Stimulated activated CD8-positive, alpha-beta memory T cell treated with anti-CD3 and anti-CD28 coated beads, Interleukin-12 subunit alpha, Interleukin-12 subunit beta, amount 100 ng/mL, for 4 hours (primary cell): ENCODE measurements around the gene TGM5.
"Not testable (repeated sequence)": the region's sequence is repeated elsewhere in the genome, so short reads cannot be mapped to it uniquely, and the experiment has no call there.

Experiments used
- DNase-seq: peaks from one replicate; pipeline ENCODE4 v3.0.0-alpha.2; 2020; ENCODE audit warnings: low read depth

Gene TGM5

DNA sequence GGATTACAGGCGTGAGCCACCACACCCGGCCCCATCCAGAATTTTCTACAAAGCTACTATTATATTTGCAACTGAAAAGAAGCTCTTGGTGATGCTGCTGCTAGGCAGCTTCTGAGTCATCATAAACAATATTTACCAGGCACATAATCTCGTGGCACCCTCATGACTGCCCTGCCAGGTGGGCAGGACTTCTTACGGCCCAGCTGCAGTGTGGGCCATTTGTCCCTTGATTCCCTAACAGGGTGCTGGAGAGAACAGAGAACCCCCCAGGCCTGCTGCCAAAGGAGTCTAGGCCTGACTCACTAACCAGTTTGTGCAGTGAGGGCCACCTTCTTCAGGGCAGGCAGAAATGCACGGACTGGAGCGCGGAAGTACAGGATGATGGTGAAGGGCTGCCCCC, 50.8 kb downstream of the TGM5 start:
- no peak for DNase-seq

DNA sequence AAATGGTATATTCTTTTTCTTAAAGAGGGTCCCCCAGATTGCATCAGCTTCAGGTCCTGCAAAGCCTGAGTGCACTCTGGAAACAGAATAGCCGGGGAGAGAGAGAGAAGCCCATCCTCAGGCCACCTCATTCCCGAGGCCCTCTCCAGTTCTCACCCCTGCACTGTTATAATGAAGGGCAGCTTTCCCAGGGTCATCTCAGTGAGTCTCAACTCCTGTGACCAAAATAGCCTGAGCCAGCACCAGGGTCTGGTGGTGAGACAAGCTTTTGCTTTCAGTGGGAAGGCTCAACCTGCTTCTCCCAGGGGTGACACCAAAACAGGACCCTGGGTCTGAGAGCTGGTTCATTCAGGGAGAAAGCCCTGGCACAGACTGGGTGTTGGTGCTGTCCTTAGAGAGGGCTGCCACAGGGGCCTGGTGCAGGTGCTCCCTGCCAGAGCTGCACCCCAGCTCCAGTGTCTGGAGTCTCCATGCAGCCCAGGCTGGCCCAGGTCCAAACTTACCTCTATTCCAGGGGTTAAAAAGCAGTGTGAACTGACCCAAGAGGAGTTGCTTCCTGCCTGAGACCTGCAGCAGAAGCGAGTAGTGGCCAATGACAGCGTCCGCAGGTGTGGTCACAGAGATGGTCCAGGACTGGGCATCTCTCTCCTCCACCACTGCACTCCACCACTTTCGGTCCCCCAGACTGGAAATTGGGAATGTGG, 52.0 kb downstream of the TGM5 start:
- DNase-seq = no peak

DNA sequence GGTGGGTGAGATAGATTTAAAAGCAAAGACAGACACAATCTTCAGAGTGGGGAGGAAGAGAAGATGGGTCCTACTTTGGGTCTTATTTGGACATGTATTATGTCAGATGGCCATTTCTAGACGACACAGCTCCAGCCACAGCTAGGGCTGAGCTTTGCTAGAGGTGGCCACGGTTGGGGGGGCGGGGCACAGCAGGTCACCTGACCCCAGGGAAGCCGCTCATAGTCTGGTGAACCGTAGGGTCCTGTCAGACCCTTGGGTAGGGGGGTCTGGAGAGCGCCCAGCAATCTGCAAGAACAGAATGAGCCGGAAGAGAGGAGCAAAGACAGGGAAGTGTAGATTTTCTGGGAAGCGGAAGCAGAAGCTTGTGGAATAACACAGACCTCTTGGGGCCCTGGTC, 52.6 kb downstream of the TGM5 start:
- DNase-seq = no peak

DNA sequence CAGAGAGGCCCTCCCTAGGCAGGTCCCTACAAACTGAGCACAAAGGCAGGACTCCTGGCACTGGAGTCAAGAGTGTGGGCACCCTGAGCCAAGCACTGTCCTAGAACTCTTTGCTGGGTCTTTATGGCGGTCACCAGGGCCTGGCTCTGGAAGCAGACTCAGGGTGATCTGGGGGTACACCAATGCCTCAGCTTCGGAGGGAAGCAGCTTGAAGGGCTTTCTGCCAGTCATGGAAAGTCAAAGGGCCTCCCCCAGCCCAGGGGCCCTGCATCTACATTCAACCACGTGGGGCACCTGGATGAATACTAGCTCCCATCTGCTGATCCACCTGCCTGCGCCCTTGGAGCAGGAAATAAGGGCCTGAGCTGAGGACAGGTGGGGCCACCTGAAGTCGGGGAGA, 53.3 kb downstream of the TGM5 start:
- DNase-seq = no peak

DNA sequence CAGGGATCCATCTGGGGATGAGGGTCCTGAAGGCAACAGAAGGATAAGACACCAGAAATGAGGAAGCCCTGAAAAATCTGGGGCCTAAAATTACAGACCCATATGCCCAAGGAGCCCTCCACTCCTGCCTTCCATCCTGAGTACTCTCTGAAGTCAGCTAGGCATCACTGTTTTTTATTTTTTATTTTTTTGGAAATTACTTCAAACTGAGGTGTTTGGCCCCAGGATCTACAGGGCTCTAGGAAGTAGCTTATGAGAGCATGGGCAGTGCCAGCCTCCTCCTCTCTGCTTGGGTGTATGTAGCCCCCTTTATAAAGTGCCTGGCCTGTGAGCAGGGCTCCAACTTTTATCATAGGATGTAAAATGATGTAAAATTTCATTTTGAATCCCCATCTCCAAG, 53.8 kb downstream of the TGM5 start:
- DNase-seq = no peak

DNA sequence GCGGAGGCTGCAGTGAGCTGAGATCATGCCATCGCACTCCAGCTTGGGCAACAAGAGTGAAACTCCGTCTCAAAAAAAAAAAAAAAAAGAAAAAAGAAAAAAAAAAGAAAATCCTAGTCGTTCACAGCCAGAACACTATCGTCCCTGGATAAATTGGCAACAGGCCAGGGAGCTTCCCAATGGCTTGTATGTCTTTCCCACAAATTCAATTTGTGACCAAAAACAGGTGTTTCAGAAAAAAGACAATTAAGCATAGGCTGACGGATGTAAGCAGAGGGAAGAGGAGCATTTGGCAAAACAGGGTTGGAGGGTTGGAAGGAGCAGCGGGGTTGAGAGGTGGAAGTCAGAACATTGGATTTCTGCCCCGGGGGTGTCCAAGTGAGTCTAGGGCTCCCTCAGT, 54.4 kb downstream of the TGM5 start:
- DNase-seq = no peak

DNA sequence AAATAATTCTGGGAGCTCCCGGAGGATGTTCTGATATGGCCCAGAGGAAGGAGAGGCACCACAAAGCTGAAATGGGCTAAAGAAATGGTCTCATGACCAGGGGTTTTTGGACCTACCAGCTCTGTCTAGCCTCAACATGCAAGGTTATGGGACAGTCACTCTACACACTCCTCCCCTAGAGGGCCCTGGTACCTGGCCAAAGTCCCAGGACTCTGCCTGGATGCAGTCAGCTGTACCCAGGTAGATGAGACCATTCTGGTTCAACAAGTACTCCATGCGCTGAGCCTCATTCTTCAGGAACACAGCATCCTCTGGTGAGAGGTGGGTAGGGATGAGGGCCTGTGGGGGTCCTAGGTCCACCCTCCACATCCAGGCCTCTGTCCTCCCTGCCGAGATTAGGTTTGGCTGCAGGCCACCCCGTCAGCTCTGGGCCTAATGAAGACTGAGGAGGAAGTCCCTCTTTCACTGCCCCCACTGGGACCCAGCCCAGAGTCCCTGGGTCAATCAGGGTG, 55.4 kb downstream of the TGM5 start:
- no peak for DNase-seq

DNA sequence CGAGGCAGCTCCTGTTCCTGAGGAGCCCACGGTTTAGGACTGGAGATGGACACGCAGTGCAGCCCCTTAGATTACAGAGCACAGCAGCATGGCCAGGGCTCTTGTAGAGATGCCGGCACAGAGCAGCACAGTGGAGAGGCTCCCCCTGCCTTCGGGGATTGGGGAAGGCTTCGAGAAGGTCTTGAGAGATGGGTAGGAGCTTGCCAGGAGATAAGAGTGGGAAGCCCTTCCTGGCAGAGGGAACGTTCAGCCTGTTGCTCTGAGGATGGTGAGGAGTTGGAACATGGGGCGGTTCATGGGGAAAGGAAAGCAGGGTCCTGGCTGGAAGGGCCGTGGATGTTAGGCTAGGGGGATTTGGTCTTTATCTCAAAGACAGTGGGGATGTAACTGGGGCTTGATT, 55.9 kb downstream of the TGM5 start:
- no peak for DNase-seq

DNA sequence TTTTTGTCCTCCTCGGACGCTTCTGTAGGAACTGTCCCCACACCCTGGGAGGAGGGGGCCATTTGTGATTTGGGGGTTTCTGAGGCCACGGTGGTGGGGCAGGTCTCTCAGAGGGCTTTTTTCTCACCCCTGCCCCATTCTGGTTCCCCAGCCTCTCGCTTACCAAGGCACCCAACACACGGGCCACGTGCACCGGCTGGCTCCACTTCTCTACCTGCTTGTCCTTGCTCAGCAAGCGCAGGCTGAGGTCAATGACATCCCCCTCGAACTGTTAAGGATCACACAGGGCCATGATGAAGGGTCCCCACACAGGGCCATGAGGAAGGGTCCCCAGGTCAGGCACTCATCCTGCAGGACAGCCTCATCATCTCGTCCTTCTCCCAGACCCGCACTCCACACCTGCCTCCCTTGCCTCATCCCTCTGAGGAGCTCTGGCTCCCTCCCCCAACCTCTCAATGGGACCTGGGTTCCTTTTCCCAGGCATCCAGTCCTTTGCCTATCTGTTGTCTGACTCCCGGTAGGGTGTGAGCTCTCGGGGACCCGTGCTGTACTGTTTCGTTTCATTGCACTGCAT, 56.5 kb downstream of the TGM5 start:
- DNase-seq = no peak

DNA sequence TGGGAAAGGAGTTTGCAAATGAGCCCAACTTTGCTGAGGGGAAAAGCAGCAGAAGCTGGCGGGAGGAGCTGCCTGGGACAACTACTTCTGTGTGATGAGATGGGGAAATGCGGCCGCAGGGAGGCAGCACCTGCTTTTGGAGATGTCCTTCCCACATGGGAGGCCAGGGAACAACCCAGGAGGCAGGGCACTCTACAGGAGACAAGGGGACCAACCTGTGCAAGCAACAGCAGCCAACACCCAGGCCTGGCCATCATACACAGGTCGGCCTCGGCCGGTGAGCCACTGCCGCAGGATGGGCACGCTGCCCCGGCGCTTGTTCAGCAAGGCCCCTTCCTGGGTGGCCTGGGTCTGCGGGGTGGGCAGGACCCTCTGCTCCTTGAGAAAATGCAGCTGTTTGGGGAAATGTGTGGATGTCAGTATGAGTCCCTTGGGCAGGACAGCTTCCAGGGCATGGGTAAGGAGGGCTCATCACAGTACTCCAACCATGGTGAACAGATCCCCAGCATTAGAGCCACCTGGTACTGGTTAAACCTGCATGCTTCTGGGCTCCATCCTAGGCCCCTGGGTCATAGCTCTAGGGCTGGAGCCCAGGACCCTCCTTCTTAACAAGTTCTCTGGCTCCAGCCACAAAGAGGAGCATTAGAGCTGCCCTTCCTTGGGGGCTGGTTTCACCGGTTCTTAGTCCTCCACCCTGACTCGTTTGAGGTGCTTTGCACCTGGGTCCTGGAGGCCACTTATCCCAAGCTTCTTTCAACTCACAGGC, 57.5 kb downstream of the TGM5 start:
- DNase-seq = no peak

DNA sequence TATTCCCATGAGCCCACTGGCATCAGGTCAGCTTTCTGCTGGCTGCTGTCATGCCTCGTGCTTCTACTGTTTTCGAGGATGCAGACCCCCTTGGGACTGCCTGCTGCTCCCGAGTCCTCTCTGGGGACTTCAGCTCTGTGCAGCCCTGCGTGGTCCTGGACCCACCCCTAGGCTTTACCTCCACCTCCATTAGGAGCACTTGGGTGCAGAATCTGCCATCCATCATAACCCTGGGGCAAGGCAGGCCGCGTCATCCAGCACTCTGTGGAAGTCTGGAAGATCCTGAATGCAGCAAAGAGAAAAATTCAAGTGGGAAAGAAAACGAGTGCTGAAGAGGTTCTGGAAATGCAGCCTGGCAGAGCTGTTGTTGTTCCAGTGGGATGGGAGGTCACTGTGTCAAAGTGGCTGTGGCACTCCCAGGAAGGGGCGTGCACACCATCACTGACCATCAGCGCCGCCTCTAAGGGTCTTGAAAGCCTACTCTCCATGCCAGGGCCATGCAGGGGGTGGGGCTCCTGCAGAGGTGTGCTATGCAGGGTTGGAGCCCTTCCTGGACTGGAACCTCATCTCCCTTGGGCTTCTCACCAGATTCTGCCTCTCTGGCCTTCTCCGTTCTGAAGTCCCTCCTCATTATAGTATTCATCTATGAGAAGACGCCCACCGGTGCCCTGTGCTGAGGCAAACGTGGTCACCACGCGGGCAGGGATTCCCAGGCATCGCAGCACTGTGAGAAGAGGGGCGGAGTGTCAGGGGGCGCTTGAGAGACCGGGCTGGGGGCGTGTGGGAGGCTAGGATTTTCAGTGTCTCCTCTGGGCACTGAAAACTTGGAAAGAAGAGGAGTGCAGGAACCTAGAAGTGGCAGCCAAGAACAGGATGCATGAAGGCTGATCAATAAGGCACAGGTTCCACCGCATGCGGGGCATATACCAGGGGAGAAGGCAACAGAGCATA, 58.4 kb downstream of the TGM5 start:
- no peak for DNase-seq

DNA sequence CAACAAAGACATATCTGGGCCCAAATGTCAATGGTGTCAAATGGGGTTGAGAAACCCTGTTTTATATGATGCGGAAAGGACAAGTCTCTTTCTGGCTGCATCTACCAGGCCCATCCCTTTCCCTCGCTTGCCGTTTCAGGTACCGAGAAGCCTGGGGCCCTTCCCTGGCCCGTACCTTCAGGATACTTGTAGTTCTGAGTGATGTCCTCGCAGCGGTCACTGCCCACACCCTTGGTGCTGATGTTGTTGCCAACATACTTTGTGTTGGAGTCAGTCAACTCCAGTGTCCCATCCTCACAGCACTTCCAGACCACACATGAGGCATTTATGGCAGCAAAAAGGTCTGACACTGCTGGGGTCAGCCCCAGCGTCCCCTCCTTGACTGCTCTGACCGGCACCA, 59.7 kb downstream of the TGM5 start:
- no peak for DNase-seq

DNA sequence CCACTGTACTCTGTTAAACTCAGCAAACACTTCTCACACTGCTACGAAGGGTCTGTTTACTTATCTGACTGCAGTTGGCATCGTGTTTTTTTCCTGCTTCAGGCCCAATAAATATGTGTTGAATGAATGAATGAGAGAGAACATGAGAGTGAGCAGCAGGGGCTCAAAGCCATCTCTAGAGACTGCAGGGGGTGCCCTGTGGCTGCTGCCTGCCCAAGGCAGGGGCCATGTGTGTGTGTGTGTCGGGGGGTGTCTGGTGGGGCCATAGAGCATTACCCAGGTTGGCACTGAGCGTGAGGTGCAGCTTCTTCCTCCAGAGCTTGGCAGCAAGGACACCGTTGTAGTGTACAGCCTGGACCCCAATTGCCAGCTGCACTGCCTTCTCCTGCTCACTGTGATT, 60.7 kb downstream of the TGM5 start:
- DNase-seq = no peak

DNA sequence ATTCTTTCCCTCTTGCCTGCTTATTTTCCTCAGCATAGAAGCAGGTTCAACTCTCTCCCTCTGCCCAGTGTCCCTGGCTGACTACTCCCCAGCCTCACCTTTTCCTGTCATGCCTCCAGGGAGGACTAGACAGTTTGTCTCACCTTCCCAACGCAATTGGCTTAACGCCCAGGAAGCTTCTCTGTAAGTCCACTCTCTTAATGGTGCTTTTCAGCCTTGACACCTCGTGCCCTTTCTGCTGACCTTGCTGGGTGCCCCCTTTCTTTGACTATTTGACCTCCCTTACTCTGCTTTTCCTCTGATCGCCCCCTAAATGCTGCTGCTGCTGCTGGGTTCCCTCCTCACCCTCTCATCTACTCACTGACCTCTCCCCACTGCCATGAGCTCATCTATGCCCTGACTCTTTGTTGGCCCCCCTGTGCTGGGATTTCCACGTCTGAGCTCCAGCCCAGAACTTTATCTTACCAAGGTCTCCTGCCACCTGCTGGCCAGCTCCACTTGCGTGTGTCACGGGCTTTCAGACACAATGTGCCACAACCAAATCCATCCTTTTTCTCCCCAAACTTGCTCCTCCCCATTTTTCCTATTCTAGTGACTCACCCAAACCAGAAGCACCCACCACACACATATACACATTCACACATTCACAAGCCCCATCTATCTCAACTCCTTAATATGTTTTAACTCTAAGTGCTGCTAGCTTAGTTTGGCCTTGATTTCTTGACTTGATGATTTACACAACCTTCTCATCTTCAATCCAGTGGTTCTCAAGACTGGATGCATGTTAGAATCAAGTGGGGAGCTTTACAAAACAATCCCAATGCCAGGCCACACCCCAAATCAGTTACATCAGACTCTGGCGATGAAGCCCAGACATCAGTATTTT, 62.5 kb downstream of the TGM5 start:
- DNase-seq = no peak

DNA sequence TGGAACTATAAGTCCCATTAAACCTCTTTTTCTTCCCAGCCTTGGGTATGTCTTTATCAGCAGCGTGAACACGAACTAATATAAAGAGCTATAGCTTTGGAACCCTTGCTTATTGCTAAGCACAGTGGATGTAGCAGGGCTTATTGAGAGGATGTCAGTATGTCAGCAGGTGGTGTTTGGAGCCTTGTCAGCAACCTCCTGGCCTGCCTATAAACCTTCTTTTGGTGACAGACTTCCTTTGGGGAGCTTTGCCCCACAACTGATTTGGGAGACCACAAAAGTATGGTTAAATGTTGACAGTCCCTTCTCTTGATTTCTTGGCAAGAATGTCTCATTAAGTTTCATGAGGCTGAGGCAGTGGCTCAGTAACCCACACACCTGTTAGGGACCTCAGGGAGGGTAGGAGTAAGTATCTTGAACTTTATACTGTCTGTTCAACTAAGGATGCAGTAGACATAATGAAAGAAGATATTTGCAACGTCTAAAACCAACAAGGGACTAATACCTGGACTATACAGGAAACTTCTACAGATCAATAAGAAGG, 66.7 kb downstream of the TGM5 start:
- no peak for DNase-seq

DNA sequence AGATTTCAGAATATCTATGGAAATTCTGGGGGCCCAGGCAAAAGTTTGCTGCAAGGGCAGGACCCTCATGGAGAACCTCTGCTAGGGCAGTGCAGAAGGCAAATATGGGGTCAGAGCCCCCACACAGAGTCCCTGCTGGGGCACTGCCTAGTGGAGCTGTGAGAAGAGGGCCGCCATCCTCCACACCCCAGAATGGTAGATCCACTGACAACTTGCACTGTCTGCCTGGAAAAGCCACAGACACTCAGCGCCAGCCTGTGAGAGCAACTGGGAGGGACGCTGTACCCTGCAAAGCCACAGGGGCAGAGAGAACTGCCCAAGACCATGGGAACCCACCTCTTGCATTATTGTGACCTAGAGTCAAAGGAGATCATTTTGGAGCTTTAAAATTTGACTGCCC, 67.7 kb downstream of the TGM5 start:
- DNase-seq = no peak

DNA sequence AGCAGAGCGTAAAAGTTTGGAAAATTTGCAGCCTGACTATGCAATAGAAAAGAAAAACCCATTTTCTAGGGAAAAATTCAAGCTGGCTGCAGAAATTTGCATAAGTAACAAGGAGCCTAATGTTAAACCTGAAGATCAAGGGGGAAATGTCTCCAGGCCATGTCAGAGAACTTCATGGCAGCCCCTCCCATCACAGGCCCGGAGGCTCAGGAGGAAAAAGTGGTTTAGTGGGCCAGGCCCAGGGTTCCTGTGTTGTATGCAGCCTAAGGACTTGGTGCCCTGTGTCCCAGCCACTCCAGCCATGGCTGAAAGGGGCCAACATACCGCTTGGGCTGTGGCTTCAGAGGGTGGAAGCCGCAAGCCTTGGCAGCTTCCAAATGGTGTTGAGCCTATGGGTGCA, 68.2 kb downstream of the TGM5 start:
- DNase-seq = not testable (repeated sequence)

DNA sequence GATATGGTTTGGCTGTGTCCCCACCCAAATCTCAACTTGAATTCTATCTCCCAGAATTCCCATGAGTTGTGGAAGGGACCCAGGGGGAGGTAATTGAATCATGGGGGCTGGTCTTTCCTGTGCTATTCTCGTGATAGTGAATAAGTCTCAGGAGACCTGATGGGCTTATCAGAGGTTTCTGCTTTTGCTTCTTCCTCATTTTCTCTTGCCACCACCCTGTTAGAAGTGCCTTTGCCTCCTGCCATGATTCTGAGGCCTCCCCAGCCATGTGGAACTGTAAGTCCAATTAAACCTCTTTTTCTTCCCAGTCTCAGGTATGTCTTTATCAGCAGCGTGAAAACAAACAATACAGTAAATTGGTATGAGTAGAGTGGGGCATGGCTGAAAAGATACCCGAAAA, 69.0 kb downstream of the TGM5 start:
- not testable (repeated sequence) for DNase-seq

DNA sequence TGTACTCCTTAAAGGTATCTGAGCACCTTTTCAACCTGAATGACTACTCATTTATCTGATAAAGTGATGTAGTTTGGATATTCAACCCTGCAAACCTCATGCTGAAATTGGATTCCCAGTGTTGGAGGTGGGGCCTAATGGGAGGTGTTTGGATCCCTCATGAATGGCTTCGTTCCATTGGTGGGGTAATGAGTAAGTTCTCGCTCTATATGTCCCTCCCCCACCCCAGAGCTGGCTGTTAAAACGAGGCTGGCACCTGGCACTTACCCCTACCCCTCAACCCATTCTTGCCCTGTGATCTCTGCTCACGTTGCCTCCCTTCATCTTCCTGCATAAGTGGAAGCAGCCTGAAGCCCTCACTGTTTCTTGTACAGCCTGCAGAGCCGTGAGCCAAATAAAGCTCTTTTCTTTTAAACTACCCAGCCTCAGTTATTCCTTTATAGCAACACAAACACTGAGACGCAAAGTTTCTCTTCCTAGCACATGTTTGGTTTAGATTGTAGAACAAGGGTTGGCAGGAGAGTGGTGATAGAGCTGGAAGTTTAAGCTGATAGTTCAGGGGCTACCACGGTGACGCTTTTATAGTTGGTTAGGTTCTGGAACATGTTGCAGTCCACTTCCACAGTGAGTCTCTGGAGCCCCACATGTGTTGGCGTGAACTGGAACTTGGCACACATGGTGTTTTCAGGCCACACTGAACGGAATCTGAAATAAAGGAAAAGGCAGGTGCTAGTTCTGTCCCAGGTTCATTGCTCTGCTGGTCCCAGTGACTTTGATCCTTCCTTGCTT, 69.8 kb downstream of the TGM5 start:
- DNase-seq = no peak

DNA sequence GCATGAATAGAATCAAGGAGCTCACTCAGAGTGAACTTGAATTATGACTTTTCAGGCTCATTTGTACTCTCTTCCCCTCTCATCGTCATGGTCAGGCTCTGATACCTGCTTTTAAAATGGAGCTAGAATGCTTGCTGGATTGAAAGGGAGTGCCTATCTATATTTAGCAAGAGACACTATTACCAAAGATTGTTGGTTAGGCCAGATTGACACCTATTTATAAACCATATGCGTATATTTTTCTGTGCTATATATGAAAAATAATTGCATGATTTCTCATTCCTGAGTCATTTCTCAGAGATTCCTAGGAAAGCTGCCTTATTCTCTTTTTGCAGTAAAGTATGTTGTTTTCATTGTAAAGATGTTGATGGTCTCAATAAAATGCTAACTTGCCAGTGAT, 71.9 kb downstream of the TGM5 start:
- no peak for DNase-seq
